H9 (cell line): Measurements from ENCODE around the gene H6PD. TPM values are rescaled to one million over a fixed set of nuclear protein-coding genes. Genes with fewer than 3 reads are reported as not detected.

Source experiments
- DNase-seq: peaks from one replicate; pipeline ENCODE4 v3.0.0-alpha.2; 2017
- H2AFZ ChIP-seq: one replicate; pipeline ENCODE4 v1.6.1; 2013; ENCODE audit warnings: mild to moderate bottlenecking, low read length, control low read depth, moderate library complexity
- H2AK5ac ChIP-seq: 2 replicates; pipeline ENCODE4 v1.6.1; 2013; ENCODE audit warnings: low read length, control low read depth, mixed read lengths; ENCODE audit not compliant: insufficient read length
- H2BK120ac ChIP-seq: one replicate; pipeline ENCODE4 v1.6.1; 2013; ENCODE audit warnings: low read depth, mild to moderate bottlenecking, low read length, control low read depth, inconsistent platforms; ENCODE audit not compliant: poor library complexity, severe bottlenecking
- H2BK12ac ChIP-seq: 2 replicates; pipeline ENCODE4 v1.6.1; 2013; ENCODE audit warnings: low read length, control low read depth, mixed read lengths, low read depth; ENCODE audit not compliant: insufficient read length
- H2BK15ac ChIP-seq: 2 replicates; pipeline ENCODE4 v1.6.1; 2013; ENCODE audit warnings: low read depth, low read length, control low read depth
- H2BK20ac ChIP-seq: one replicate; pipeline ENCODE4 v1.6.1; 2013; ENCODE audit warnings: low read depth, mild to moderate bottlenecking, low read length, control low read depth, inconsistent platforms; ENCODE audit not compliant: poor library complexity, severe bottlenecking
- H2BK5ac ChIP-seq: 2 replicates; pipeline ENCODE4 v1.6.1; 2013; ENCODE audit warnings: low read length, control low read depth, mixed read lengths; ENCODE audit not compliant: insufficient read length
- H3K14ac ChIP-seq: 2 replicates; pipeline ENCODE4 v1.6.1; 2013; ENCODE audit warnings: low read length, control low read depth; ENCODE audit not compliant: insufficient read depth
- H3K18ac ChIP-seq: 2 replicates; pipeline ENCODE4 v1.6.1; 2013; ENCODE audit warnings: low read depth, mild to moderate bottlenecking, mixed read lengths, low read length, control low read depth; ENCODE audit not compliant: insufficient read length
- H3K23ac ChIP-seq: 2 replicates; pipeline ENCODE4 v1.6.1; 2013; ENCODE audit warnings: low read length, control low read depth, mixed read lengths, low read depth; ENCODE audit not compliant: insufficient read length
- H3K23me2 ChIP-seq: 2 replicates; pipeline ENCODE4 v1.6.1; 2013; ENCODE audit warnings: low read depth, mild to moderate bottlenecking, mixed read lengths, low read length, control low read depth; ENCODE audit not compliant: insufficient read length, poor library complexity, severe bottlenecking
- H3K27ac ChIP-seq: 2 replicates; pipeline ENCODE4 v1.5.1; 2013; ENCODE audit warnings: low read length, control low read depth, mixed read lengths, low read depth; ENCODE audit not compliant: insufficient read length
- H3K27me3 ChIP-seq: 2 replicates; pipeline ENCODE4 v1.6.1; 2013; ENCODE audit warnings: low read length, control low read depth, inconsistent platforms; ENCODE audit not compliant: insufficient read depth
- H3K4ac ChIP-seq: 2 replicates; pipeline ENCODE4 v1.6.1; 2013; ENCODE audit warnings: low read depth, mild to moderate bottlenecking, control low read depth, inconsistent platforms, low read length, moderate library complexity
- H3K4me1 ChIP-seq: 2 replicates; pipeline ENCODE4 v1.6.1; 2013; ENCODE audit warnings: low read length, control low read depth, inconsistent platforms; ENCODE audit not compliant: insufficient read depth
- H3K4me2 ChIP-seq: 2 replicates; pipeline ENCODE4 v1.6.1; 2013; ENCODE audit warnings: low read length, control low read depth, mixed read lengths; ENCODE audit not compliant: insufficient read length, insufficient read depth
- H3K56ac ChIP-seq: 2 replicates; pipeline ENCODE4 v1.6.1; 2013; ENCODE audit warnings: low read depth, mild to moderate bottlenecking, mixed read lengths, low read length, control low read depth; ENCODE audit not compliant: insufficient read length
- H3K79me1 ChIP-seq: 2 replicates; pipeline ENCODE4 v1.6.1; 2013; ENCODE audit warnings: low read depth, mild to moderate bottlenecking, moderate library complexity, low read length, control low read depth, inconsistent platforms; ENCODE audit not compliant: insufficient read depth, poor library complexity, severe bottlenecking
- H3K79me2 ChIP-seq: 2 replicates; pipeline ENCODE4 v1.6.1; 2013; ENCODE audit warnings: low read length, control low read depth, inconsistent platforms; ENCODE audit not compliant: insufficient read depth
- H3K9ac ChIP-seq: 2 replicates; pipeline ENCODE4 v1.6.1; 2013; ENCODE audit warnings: low read length, control low read depth, mixed read lengths; ENCODE audit not compliant: insufficient read length; ENCODE audit errors: extremely low read depth
- H3K9me3 ChIP-seq: one replicate; pipeline ENCODE4 v1.6.1; 2013; ENCODE audit warnings: low read depth, low read length, inconsistent platforms; ENCODE audit not compliant: control insufficient read depth
- H3T11ph ChIP-seq: one replicate; pipeline ENCODE4 v1.6.1; 2013; ENCODE audit warnings: mild to moderate bottlenecking, low read length, control low read depth, inconsistent platforms
- H4K20me1 ChIP-seq: one replicate; pipeline ENCODE4 v1.6.1; 2013; ENCODE audit not compliant: control insufficient read depth, insufficient read length, insufficient read depth
- H4K5ac ChIP-seq: 2 replicates; pipeline ENCODE4 v1.6.1; 2013; ENCODE audit warnings: low read depth, mild to moderate bottlenecking, mixed read lengths, low read length, control low read depth; ENCODE audit not compliant: insufficient read length
- H4K8ac ChIP-seq: replicated peaks from 2 replicates; pipeline ENCODE4 v1.6.1; 2013; ENCODE audit warnings: low read length, control low read depth, mixed read lengths, low read depth; ENCODE audit not compliant: insufficient read length
- H4K91ac ChIP-seq: 2 replicates; pipeline ENCODE4 v1.6.1; 2013; ENCODE audit warnings: low read depth, mild to moderate bottlenecking, moderate library complexity, mixed read lengths, low read length, control low read depth; ENCODE audit not compliant: insufficient read length
- H3K27ac Mint-ChIP-seq, 3 experiments: 2 replicates in 2 of 3; 3 replicates in 1 of 3; pipeline ENCODE4 v1.8.0; 2020 to 2021; ENCODE audit warnings: mixed read lengths in 3 of 3, mild to moderate bottlenecking in 1 of 3, moderate library complexity in 1 of 3
- H3K27me3 Mint-ChIP-seq: 2 replicates; pipeline ENCODE4 v1.8.0; 2021; ENCODE audit warnings: low read depth, mild to moderate bottlenecking, moderate library complexity, mixed read lengths
- H3K36me3 Mint-ChIP-seq, 3 experiments: 2 replicates in 2 of 3; 3 replicates in 1 of 3; pipeline ENCODE4 v1.8.0; 2020 to 2021; ENCODE audit warnings: low read depth in 3 of 3, mixed read lengths in 3 of 3; ENCODE audit not compliant: insufficient read depth in 1 of 3
- H3K4me1 Mint-ChIP-seq, 2 experiments: 2 replicates each; pipeline ENCODE4 v1.8.0; 2020; ENCODE audit warnings: mixed read lengths in 2 of 2
- H3K4me3 Mint-ChIP-seq, 2 experiments: 2 replicates in 1 of 2; 3 replicates in 1 of 2; pipeline ENCODE4 v1.8.0; 2020 to 2021; ENCODE audit warnings: mild to moderate bottlenecking in 2 of 2, mixed read lengths in 2 of 2, moderate library complexity in 1 of 2
- H3K9me3 Mint-ChIP-seq, 2 experiments: 2 replicates in 1 of 2; 3 replicates in 1 of 2; pipeline ENCODE4 v1.8.0; 2020; ENCODE audit warnings: mild to moderate bottlenecking in 2 of 2, mixed read lengths in 2 of 2, moderate library complexity in 1 of 2
- CTCF ChIP-seq: fragments of 200-600 bp; sonication (generic); conservative IDR thresholded peaks from 3 replicates; pipeline ENCODE4 v1.8.0; 2021; ENCODE audit warnings: antibody characterized with exemption, mild to moderate bottlenecking
- WGBS: extraction: QIAGEN DNeasy Blood & Tissue Kit; methylation state at CpG from one replicate; pipeline ENCODE4 v1.1.7; 2013; ENCODE audit warnings: missing lambda C conversion rate, low lambda C conversion rate, mixed read lengths; ENCODE audit not compliant: insufficient read length; ENCODE audit errors: extremely low coverage; 5-methylcytosine and 5-hydroxymethylcytosine counted together
- total RNA-seq: library from RNA; stranded (reverse); gene quantifications from 2 replicates; pipeline ENCODE4 v1.2.1, GENCODE V29; 2021

H6PD gene
- total RNA-seq, 1 experiment from 2014 or later, result 7.9 TPM

DNA sequence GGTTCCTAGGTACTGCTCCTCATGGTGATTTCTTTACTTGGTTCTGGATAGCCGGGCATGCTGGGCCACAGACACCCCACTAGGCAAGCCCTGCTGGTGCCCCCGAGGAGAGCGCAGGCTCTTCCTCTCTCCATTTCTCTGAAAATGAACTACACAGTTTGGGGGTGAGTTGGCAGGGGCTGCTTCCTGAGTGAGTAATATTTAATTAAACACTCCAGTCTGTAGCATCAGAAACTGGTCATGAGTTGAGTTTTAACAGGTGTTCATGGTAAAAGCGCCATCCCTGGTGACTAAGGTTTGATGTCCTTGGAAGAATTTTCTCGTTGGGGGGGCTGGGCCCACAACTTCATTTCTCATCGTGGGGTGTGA is 59.8 kb downstream of the H6PD start:
- H2BK120ac ChIP-seq, result no peak overlapping the region
- H3K27ac ChIP-seq, result no peak overlapping the region
- H3T11ph ChIP-seq, result no peak overlapping the region
- no peak overlapping the region for H4K5ac ChIP-seq
- H3K9ac ChIP-seq, result no peak overlapping the region
- H3K27me3 ChIP-seq, result peaks cover 8% of the 10 kb centered on the region; the same call in 1 of the 2 replicates
- no peak overlapping the region for H2AFZ ChIP-seq
- Mint-ChIP-seq H3K36me3 (no peaks in the 10 kb centered on the region), H3K27ac (no peak overlapping the region), H3K4me1 (peaks cover 10 to 13% of the 10 kb centered on the region in 2 experiments), H3K9me3 (no peaks in the 10 kb centered on the region), H3K27me3 (peaks cover 27% of the 10 kb centered on the region), H3K4me3 (no peak overlapping the region)
- no peak overlapping the region for H3K14ac ChIP-seq
- no peak overlapping the region for H3K56ac ChIP-seq
- no peaks in the 10 kb centered on the region for H3K9me3 ChIP-seq
- H4K20me1 ChIP-seq, result no peaks in the 10 kb centered on the region
- H2BK20ac ChIP-seq, result no peak overlapping the region
- H3K4me1 ChIP-seq, result no peaks in the 10 kb centered on the region
- no peak overlapping the region for H3K23ac ChIP-seq
- H3K79me1 ChIP-seq, result no peaks in the 10 kb centered on the region
- WGBS, result no CpG with 5 or more reads among the region's 6 CpGs
- TF ChIP-seq CTCF, result no peak
- H3K79me2 ChIP-seq, result no peaks in the 10 kb centered on the region
- DNase-seq, result no peak
- H3K4me2 ChIP-seq, result no peak overlapping the region
- H2AK5ac ChIP-seq, result no peak overlapping the region
- no peak overlapping the region for H2BK5ac ChIP-seq
- H2BK12ac ChIP-seq, result no peak overlapping the region
- peaks cover 9% of the 10 kb centered on the region for H3K23me2 ChIP-seq
- no peak overlapping the region for H3K4ac ChIP-seq
- no peak overlapping the region for H4K8ac ChIP-seq
- no peak overlapping the region for H4K91ac ChIP-seq
- no peak overlapping the region for H3K18ac ChIP-seq
- no peak overlapping the region for H2BK15ac ChIP-seq
